Hepatocyte (in vitro differentiated cells): Measurements from ENCODE around the gene C15orf39. TPM values are rescaled to one million over a fixed set of nuclear protein-coding genes. Genes with fewer than 3 reads are reported as not detected.

Source experiments
- DNase-seq: peaks from one replicate; pipeline ENCODE4 v3.0.0-alpha.2; 2016; ENCODE audit warnings: low spot score
- H2AFZ ChIP-seq: fragments of 200-600 bp; sonication (generic); 2 replicates; pipeline ENCODE4 v1.6.0; 2016; ENCODE audit warnings: antibody characterized with exemption, mild to moderate bottlenecking
- H3K27ac ChIP-seq: fragments of 200-600 bp; sonication (generic); 2 replicates; pipeline ENCODE4 v1.5.1; 2016; ENCODE audit warnings: mild to moderate bottlenecking
- H3K27me3 ChIP-seq: fragments of 200-600 bp; sonication (generic); 2 replicates; pipeline ENCODE4 v1.6.1; 2016
- H3K36me3 ChIP-seq: fragments of 200-600 bp; sonication (generic); replicated peaks from 2 replicates; pipeline ENCODE4 v1.5.1; 2016; ENCODE audit warnings: low read depth; ENCODE audit not compliant: insufficient read depth
- H3K4me1 ChIP-seq: fragments of 200-600 bp; sonication (generic); 2 replicates; pipeline ENCODE4 v1.5.1; 2016; ENCODE audit warnings: mild to moderate bottlenecking, moderate library complexity; ENCODE audit not compliant: insufficient read depth
- H3K4me2 ChIP-seq: fragments of 200-600 bp; sonication (generic); 2 replicates; pipeline ENCODE4 v1.6.0; 2016
- H3K4me3 ChIP-seq: fragments of 200-600 bp; sonication (generic); 2 replicates; pipeline ENCODE4 v1.5.1; 2016; ENCODE audit warnings: mild to moderate bottlenecking
- H3K79me2 ChIP-seq: fragments of 200-600 bp; sonication (generic); 2 replicates; pipeline ENCODE4 v1.6.0; 2017; ENCODE audit warnings: mild to moderate bottlenecking
- H3K9me2 ChIP-seq: fragments of 200-600 bp; sonication (generic); replicated peaks from 2 replicates; pipeline ENCODE4 v1.6.0; 2017; ENCODE audit warnings: mild to moderate bottlenecking; ENCODE audit not compliant: insufficient read depth
- H3K9me3 ChIP-seq: fragments of 200-600 bp; sonication (generic); 2 replicates; pipeline ENCODE4 v1.5.1; 2016; ENCODE audit warnings: low read depth, mild to moderate bottlenecking
- H4K20me1 ChIP-seq: fragments of 200-600 bp; sonication (generic); 2 replicates; pipeline ENCODE4 v1.6.0; 2016; ENCODE audit warnings: mild to moderate bottlenecking; ENCODE audit not compliant: insufficient read depth, poor library complexity, severe bottlenecking
- EZH2 ChIP-seq: fragments of 200-600 bp; sonication (generic); IDR thresholded peaks from 2 replicates; pipeline ENCODE4 v1.6.1; 2016; ENCODE audit warnings: antibody characterized with exemption, mild to moderate bottlenecking, borderline replicate concordance
- EZH2phosphoT487 ChIP-seq: fragments of 200-600 bp; sonication (generic); IDR thresholded peaks from one replicate; pipeline ENCODE4 v1.6.1; 2018; ENCODE audit warnings: antibody characterized with exemption, mild to moderate bottlenecking, low read depth, moderate library complexity; ENCODE audit not compliant: unreplicated experiment, severe bottlenecking
- WGBS: methylation state at CpG from one replicate; pipeline ENCODE4 v1.1.6; 2016; ENCODE audit warnings: low lambda C conversion rate; ENCODE audit errors: missing lambda C conversion rate; 5-methylcytosine and 5-hydroxymethylcytosine counted together
- polyA plus RNA-seq: library from polyadenylated mRNA; unstranded; fragments of >200 nt; fragmentation: Nextera tagmentation; extraction: Ambion mirVana; gene quantifications from 2 replicates; pipeline ENCODE4 v1.2.1, GENCODE V29; 2016
- total RNA-seq: library from RNA; depleted of rRNA; stranded (reverse); fragments of >200 nt; gene quantifications from 2 replicates; pipeline ENCODE4 v1.2.3, GENCODE V29; 2014
- TF ChIP-seq, protein P1 (sequence below): fragments of 200-600 bp; sonication (generic); IDR thresholded peaks from 2 replicates; pipeline ENCODE4 v1.5.1; 2016; ENCODE audit warnings: antibody characterized with exemption, mild to moderate bottlenecking; ENCODE audit not compliant: poor library complexity

C15orf39 gene
- total and polyA plus RNA-seq, 2 experiments from 2014 or later = 15.3 to 18.3 TPM

DNA sequence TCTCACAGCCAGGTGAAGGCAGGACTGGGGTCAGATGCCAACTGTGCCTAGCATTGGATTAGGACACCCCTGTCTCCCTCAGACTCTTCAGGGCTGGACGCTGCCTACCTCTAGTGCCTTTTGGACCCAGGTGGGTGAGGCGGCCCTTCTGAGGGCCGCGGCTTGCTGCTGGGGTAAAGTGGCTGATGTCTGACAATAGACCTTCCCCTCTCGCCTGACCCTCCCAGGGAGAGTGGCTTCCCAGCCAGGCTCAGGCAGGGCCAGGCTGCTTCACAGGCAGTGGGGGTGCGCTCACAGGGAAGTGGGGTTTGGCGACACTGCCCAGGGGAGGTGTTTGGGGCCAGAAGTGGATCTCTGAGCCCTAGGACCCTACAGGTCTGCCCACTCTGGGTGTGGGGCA, 43.3 kb upstream of the C15orf39 start:
- WGBS = 90% methylated on average over 7 of the region's 7 CpGs
- no peak overlapping the region for H2AFZ ChIP-seq
- H3K27ac ChIP-seq = no peak overlapping the region

DNA sequence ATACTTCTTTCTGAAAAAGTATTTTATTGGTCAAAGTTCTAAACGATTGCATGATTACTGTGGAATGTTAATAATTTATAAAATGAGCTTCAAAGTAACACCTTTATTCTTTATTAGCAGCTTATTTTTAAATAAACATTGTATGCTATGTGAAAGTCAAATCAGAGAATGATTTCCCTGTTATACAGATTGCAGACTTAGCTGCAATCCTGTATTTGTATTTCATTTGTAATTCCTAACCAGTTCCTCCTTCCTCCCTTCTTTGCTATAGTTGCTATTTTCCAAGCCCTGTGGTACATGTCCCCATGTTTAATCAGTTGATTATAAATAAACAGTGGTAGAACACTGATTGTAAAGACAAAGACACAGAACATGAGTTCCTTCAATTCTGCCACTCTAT, 42.4 kb upstream of the C15orf39 start:
- peak overlapping the region; percentile 19 for H3K27ac ChIP-seq
- WGBS = 44% methylated on average over 1 of the region's 1 CpG
- no peak for DNase-seq
- peaks cover 29% of the 10 kb centered on the region for H3K4me1 ChIP-seq
- H3K4me3 ChIP-seq = no peak overlapping the region
- H3K79me2 ChIP-seq = no peaks in the 10 kb centered on the region
- no peak overlapping the region for H3K4me2 ChIP-seq
- H3K9me3 ChIP-seq = no peaks in the 10 kb centered on the region
- no peaks in the 10 kb centered on the region for H3K36me3 ChIP-seq
- no peak for TF ChIP-seq EZH2
- TF ChIP-seq, protein P1, sequence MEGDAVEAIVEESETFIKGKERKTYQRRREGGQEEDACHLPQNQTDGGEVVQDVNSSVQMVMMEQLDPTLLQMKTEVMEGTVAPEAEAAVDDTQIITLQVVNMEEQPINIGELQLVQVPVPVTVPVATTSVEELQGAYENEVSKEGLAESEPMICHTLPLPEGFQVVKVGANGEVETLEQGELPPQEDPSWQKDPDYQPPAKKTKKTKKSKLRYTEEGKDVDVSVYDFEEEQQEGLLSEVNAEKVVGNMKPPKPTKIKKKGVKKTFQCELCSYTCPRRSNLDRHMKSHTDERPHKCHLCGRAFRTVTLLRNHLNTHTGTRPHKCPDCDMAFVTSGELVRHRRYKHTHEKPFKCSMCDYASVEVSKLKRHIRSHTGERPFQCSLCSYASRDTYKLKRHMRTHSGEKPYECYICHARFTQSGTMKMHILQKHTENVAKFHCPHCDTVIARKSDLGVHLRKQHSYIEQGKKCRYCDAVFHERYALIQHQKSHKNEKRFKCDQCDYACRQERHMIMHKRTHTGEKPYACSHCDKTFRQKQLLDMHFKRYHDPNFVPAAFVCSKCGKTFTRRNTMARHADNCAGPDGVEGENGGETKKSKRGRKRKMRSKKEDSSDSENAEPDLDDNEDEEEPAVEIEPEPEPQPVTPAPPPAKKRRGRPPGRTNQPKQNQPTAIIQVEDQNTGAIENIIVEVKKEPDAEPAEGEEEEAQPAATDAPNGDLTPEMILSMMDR = no peak
- no peaks in the 10 kb centered on the region for H4K20me1 ChIP-seq
- no peak overlapping the region for H2AFZ ChIP-seq
- H3K9me2 ChIP-seq = no peaks in the 10 kb centered on the region
- no peaks in the 10 kb centered on the region for H3K27me3 ChIP-seq

More for the DNA sequence above, 43.3 kb upstream of the C15orf39 start:
- Histone ChIP-seq H3K36me3 (no peaks in the 10 kb centered on the region), H4K20me1 (no peaks in the 10 kb centered on the region), H3K4me2 (no peak overlapping the region), H3K9me3 (no peaks in the 10 kb centered on the region), H3K79me2 (no peaks in the 10 kb centered on the region), H3K27me3 (no peaks in the 10 kb centered on the region), H3K4me3 (no peak overlapping the region), H3K4me1 (peaks cover 29% of the 10 kb centered on the region), H3K9me2 (no peaks in the 10 kb centered on the region)
- no peak for TF ChIP-seq EZH2phosphoT487
- TF ChIP-seq EZH2 = no peak
- TF ChIP-seq, protein P1 = no peak
- no peak for DNase-seq

DNA sequence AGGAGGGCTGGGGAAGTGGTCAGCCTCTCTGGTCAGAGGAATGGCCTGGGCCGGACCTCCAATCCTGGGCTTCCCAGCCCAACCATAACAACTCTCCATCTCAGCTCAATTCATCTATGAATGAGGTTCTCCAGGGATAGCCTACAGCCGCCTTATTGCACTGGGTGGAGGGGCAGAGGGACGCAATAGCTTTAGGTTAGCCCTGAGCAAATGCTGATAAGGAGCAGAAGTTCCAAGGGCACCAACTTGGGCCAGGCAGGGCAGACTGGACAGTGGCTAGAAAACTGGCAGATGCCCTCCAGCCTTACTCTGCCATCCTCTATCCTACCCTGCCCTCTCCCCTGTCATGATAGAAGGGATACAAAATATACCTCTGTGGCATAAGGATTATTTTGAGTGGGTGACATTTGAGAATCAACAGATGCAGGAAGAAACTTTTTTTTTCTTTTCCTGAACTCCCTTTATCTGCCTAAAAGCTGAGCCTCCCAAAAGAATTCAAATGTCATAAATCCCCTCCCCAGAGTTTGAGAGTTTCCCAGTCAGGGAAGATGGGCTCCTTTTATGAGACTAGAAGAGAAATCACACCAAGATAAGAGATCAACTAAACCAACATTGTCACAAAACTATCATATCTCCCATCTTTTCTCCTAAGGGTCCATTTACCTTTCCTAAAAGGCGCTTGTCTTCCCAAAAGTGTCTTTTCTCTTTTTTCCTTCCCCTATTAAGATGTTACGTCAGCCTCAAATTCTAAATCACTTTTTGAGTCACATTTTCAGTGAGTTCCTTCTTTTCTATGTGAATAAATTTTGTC, 40.4 kb upstream of the C15orf39 start:
- DNase-seq = no peak
- Histone ChIP-seq H3K4me2 (peak overlapping the region; percentile 1), H3K36me3 (no peaks in the 10 kb centered on the region), H3K9me3 (no peaks in the 10 kb centered on the region), H4K20me1 (no peaks in the 10 kb centered on the region), H3K4me3 (no peak overlapping the region), H3K27ac (peak overlapping the region; percentile 41), H2AFZ (no peak overlapping the region), H3K27me3 (no peaks in the 10 kb centered on the region), H3K79me2 (no peaks in the 10 kb centered on the region), H3K4me1 (peaks cover 29% of the 10 kb centered on the region), H3K9me2 (no peaks in the 10 kb centered on the region)
- WGBS = 40% methylated on average over 5 of the region's 5 CpGs
- TF ChIP-seq, protein P1 = no peak
- TF ChIP-seq EZH2phosphoT487 (no peak), EZH2 (no peak)
